PC-3 (cell line): ENCODE results near the gene DUS3L. TPM values are rescaled to one million over a fixed set of nuclear protein-coding genes. Genes with fewer than 3 reads are reported as not detected.

Experiments used
- ATAC-seq: fragments of 200-7000 bp; cut with Tn5 transposase; 2 replicates; pipeline ENCODE4 v1.9.1; 2020; ENCODE audit warnings: mild to moderate bottlenecking, moderate library complexity
- BruUV-seq: library from RNA; stranded (reverse); fragments of 400-500 nt; replicated peaks from 2 replicates; lab custom pipeline; 2021; lab: Mats Ljungman, UMichigan
- CTCF ChIA-PET: fragments of 300-600 bp; sonication (Branson Sonifier 250); formaldehyde crosslinking; loops from one replicate; lab custom pipeline; 2022; ENCODE audit warnings: antibody characterized with exemption; lab: Charles Lee
- POLR2A ChIA-PET: fragments of 300-600 bp; sonication (Branson Sonifier 250); formaldehyde crosslinking; loops from one replicate; lab custom pipeline; 2022; ENCODE audit warnings: antibody characterized with exemption; ENCODE audit not compliant: unreplicated experiment; lab: Charles Lee
- DNase-seq: peaks from one replicate; pipeline ENCODE4 v3.0.0-alpha.2; 2015
- H2AFZ ChIP-seq: fragments of 300-600 bp; sonication (generic); 2 replicates; pipeline ENCODE4 v1.6.0; 2016; ENCODE audit warnings: antibody characterized with exemption, low read length
- H3F3A ChIP-seq: fragments of 300-600 bp; sonication (generic); one replicate; pipeline ENCODE4 v1.6.0; 2017; ENCODE audit warnings: antibody characterized with exemption, low read length, control low read depth, mild to moderate bottlenecking; ENCODE audit not compliant: unreplicated experiment
- H3K27ac ChIP-seq: fragments of 300-600 bp; sonication (generic); 2 replicates; pipeline ENCODE4 v1.5.1; 2016; ENCODE audit warnings: mild to moderate bottlenecking, low read length
- H3K27me3 ChIP-seq: fragments of 300-600 bp; sonication (generic); 2 replicates; pipeline ENCODE4 v1.6.1; 2016; ENCODE audit warnings: low read length, mixed read lengths
- H3K36me3 ChIP-seq: fragments of 300-600 bp; sonication (generic); 2 replicates; pipeline ENCODE4 v1.6.1; 2016; ENCODE audit warnings: low read depth, mixed run types, low read length, mixed read lengths
- H3K4me1 ChIP-seq: fragments of 300-600 bp; sonication (generic); 2 replicates; pipeline ENCODE4 v1.5.1; 2016; ENCODE audit warnings: low read length; ENCODE audit not compliant: insufficient read depth
- H3K4me2 ChIP-seq: fragments of 300-600 bp; sonication (generic); 2 replicates; pipeline ENCODE4 v1.6.0; 2016; ENCODE audit warnings: low read length
- H3K4me3 ChIP-seq: fragments of 300-600 bp; sonication (generic); 2 replicates; pipeline ENCODE4 v1.5.1; 2016; ENCODE audit warnings: mild to moderate bottlenecking, low read length, mixed read lengths
- H3K79me2 ChIP-seq: fragments of 300-600 bp; sonication (generic); 2 replicates; pipeline ENCODE4 v1.6.1; 2017; ENCODE audit warnings: low read length, mixed read lengths
- H3K9ac ChIP-seq: fragments of 300-600 bp; sonication (generic); 2 replicates; pipeline ENCODE4 v1.6.0; 2016; ENCODE audit warnings: mild to moderate bottlenecking, low read length
- H3K9me2 ChIP-seq: fragments of 300-600 bp; sonication (generic); replicated peaks from 2 replicates; pipeline ENCODE4 v1.6.1; 2016; ENCODE audit warnings: mixed run types, low read length, mixed read lengths
- H3K9me3 ChIP-seq: fragments of 300-600 bp; sonication (generic); 2 replicates; pipeline ENCODE4 v1.6.1; 2016; ENCODE audit warnings: low read length, mixed read lengths
- H4K20me1 ChIP-seq: fragments of 300-600 bp; sonication (generic); 2 replicates; pipeline ENCODE4 v1.6.1; 2016; ENCODE audit warnings: low read length, mixed read lengths
- EZH2 ChIP-seq: fragments of 300-600 bp; sonication (generic); IDR thresholded peaks from one replicate; pipeline ENCODE4 v1.6.1; 2017; ENCODE audit warnings: antibody characterized with exemption, mild to moderate bottlenecking, low read length; ENCODE audit not compliant: unreplicated experiment
- EZH2phosphoT487 ChIP-seq: fragments of 300-600 bp; sonication (generic); IDR thresholded peaks from 2 replicates; pipeline ENCODE4 v1.6.1; 2018; ENCODE audit warnings: mild to moderate bottlenecking, antibody characterized with exemption, low read length, borderline replicate concordance
- intact Hi-C: fragments of 100-400 bp; cut with micrococcal nuclease; formaldehyde crosslinking; loops from 2 replicates; pipeline ENCODE4 v1.9.0; 2023
- total RNA-seq: library from RNA; depleted of rRNA; stranded (reverse); fragments of >200 nt; gene quantifications from 2 replicates; pipeline ENCODE4 v1.2.3, GENCODE V29; 2014
- TF ChIP-seq, protein P1 (sequence below): fragments of 300-600 bp; sonication (generic); conservative IDR thresholded peaks from 2 replicates; pipeline ENCODE4 v1.5.1; 2017; ENCODE audit warnings: antibody characterized with exemption, low read depth, mild to moderate bottlenecking, low read length

DUS3L gene
- total RNA-seq, 1 experiment from 2014 or later: 118 TPM

DNA sequence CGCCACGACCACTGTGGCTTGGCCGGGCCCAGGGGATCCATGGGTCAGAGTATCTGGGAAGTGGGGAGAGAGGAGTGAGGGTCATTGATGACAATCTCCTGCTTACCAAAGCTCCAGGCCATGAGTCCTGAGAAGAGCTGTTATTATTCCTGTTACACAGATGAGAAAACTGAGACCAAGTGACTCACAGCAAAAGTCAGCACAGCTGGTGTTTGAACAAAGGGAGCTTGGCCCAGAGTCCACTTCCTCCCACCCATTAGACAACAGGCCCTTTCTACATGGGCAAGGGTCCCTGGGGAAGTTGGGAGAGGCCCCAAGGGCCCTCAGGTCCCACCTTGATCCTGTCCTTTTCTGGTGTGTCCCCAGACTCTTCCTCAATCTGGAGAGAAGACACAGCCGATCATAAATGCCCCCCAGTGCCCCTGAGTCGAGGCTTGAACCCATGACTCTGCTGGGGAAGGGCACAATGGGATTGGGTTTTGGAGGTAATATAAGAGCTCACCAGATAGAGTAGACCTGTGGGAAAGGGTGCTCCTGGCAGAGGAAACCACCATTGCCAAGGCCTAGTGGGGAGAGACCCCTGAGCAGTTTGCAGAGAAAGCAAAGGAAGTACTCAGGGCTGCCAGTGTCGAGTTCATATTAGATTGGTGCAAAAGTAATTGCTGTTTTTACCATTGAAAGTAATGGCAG is 41.7 kb upstream of the DUS3L start:
- Histone ChIP-seq H3K9me2 (no peaks in the 10 kb centered on the region), H3K9me3 (no peaks in the 10 kb centered on the region), H3K79me2 (no peaks in the 10 kb centered on the region), H3K4me3 (no peak overlapping the region), H3K27ac (no peak overlapping the region), H3K4me2 (no peak overlapping the region), H3K36me3 (no peaks in the 10 kb centered on the region), H4K20me1 (no peaks in the 10 kb centered on the region), H3F3A (no peaks in the 10 kb centered on the region), H3K27me3 (no peaks in the 10 kb centered on the region), H3K9ac (no peak overlapping the region), H2AFZ (no peak overlapping the region), H3K4me1 (peaks cover 6% of the 10 kb centered on the region; the same call in 1 of the 2 replicates)
- ATAC-seq (no peak), DNase-seq (no peak)
- no TSS peak for BruUV-seq
- CTCF ChIA-PET: no interaction called here
- intact Hi-C loops: no loop called here
- TF ChIP-seq EZH2: no peak
- TF ChIP-seq, protein P1, sequence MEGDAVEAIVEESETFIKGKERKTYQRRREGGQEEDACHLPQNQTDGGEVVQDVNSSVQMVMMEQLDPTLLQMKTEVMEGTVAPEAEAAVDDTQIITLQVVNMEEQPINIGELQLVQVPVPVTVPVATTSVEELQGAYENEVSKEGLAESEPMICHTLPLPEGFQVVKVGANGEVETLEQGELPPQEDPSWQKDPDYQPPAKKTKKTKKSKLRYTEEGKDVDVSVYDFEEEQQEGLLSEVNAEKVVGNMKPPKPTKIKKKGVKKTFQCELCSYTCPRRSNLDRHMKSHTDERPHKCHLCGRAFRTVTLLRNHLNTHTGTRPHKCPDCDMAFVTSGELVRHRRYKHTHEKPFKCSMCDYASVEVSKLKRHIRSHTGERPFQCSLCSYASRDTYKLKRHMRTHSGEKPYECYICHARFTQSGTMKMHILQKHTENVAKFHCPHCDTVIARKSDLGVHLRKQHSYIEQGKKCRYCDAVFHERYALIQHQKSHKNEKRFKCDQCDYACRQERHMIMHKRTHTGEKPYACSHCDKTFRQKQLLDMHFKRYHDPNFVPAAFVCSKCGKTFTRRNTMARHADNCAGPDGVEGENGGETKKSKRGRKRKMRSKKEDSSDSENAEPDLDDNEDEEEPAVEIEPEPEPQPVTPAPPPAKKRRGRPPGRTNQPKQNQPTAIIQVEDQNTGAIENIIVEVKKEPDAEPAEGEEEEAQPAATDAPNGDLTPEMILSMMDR: no peak
- no peak for TF ChIP-seq EZH2phosphoT487
- POLR2A ChIA-PET: no interaction called here

DNA sequence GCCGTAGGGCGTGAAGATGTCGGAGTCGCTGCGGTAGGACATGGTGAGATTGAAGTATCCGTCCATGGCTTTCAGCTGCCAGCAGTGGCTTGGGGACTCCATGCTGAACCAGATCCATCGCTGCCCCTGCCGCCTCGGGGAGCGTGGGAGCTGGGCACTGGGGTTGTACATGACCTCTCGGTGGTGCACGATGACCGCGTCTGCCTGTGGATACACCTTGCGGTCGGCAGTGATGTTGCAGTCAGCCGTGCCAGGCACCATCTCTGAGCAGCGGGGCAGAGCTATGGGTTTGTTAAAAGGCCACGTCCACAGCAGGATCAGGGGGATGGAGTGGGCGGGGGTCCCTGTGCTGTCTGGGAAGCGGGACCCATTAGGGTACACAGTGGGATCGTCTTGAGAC is 41.1 kb upstream of the DUS3L start:
- H3F3A ChIP-seq: no peaks in the 10 kb centered on the region
- peaks cover 10% of the 10 kb centered on the region; the same call in 1 of the 2 replicates for H3K4me1 ChIP-seq
- H3K4me3 ChIP-seq: no peak overlapping the region
- ATAC-seq (no peak), DNase-seq (no peak)
- H2AFZ ChIP-seq: no peak overlapping the region
- no peaks in the 10 kb centered on the region for H3K27me3 ChIP-seq
- H3K9me2 ChIP-seq: no peaks in the 10 kb centered on the region
- H3K4me2 ChIP-seq: no peak overlapping the region
- H3K9me3 ChIP-seq: no peaks in the 10 kb centered on the region
- BruUV-seq: no TSS peak
- POLR2A ChIA-PET: no interaction called here
- H3K36me3 ChIP-seq: no peaks in the 10 kb centered on the region
- intact Hi-C loops: no loop called here
- no peak for TF ChIP-seq EZH2
- TF ChIP-seq, protein P1: no peak
- no peak for TF ChIP-seq EZH2phosphoT487
- no peak overlapping the region for H3K9ac ChIP-seq
- H4K20me1 ChIP-seq: no peaks in the 10 kb centered on the region
- H3K79me2 ChIP-seq: no peaks in the 10 kb centered on the region
- CTCF ChIA-PET: no interaction called here
- no peak overlapping the region for H3K27ac ChIP-seq

DNA sequence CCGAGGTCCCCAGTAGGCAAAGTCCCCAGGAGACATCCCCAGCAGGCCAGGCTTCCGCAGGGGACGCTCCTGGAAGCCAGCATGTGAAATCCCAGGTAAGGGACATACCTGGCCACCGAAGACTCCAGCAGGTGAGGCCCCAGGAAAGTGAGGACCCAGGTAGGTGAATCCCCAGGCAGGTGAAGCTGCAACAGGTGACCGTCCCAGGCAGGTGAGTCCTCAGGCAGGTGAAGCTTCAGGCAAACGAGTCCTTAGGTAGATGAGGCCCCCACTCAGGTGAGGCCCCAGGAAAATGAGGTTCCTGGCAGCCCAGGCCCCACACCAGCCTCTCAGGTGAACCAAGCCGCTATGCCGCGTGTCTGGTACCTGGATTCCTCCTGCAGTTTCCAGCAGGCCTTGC is 40.2 kb upstream of the DUS3L start:
- Histone ChIP-seq H3F3A (no peaks in the 10 kb centered on the region), H3K4me1 (peaks cover 14% of the 10 kb centered on the region; the same call in 1 of the 2 replicates), H3K4me2 (no peak overlapping the region), H3K9ac (no peak overlapping the region), H4K20me1 (no peaks in the 10 kb centered on the region), H3K4me3 (no peak overlapping the region), H3K27ac (no peak overlapping the region), H3K27me3 (no peaks in the 10 kb centered on the region), H3K9me2 (no peaks in the 10 kb centered on the region), H3K36me3 (no peaks in the 10 kb centered on the region), H2AFZ (no peak overlapping the region), H3K79me2 (no peaks in the 10 kb centered on the region), H3K9me3 (no peaks in the 10 kb centered on the region)
- DNase-seq (no peak), ATAC-seq (no peak)
- BruUV-seq: no TSS peak
- ChIA-PET CTCF (no interaction called here), POLR2A (no interaction called here)
- no peak for TF ChIP-seq EZH2
- TF ChIP-seq EZH2phosphoT487: no peak
- TF ChIP-seq, protein P1: no peak
- intact Hi-C loops: no loop called here
